EH (cell line): ENCODE data around the gene GKN1.

Experiments used
- DNase-seq: peaks from one replicate; pipeline ENCODE4 v3.0.0-alpha.2; 2015; ENCODE audit warnings: low read depth

The GKN1 gene

DNA sequence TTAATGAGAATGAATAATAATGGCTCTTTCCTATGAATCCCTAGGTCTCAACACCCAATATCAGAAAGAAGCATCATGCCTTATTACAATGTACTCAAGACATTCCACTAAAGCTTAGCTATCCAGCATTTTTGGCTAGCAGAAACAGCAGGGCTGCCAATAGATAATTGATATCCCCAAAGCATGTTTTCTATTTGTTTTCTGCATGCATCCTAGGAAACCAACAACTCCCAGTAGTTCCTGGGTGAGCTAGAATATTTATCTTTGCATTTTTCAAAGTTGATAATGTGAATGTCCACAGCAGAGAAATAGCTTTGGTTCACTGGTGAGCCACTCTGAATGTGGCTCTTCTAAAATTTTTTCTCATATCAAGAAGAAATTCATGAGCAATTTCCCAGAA lies 32.7 kb downstream of the GKN1 start:
- peak; percentile 22 for DNase-seq

DNA sequence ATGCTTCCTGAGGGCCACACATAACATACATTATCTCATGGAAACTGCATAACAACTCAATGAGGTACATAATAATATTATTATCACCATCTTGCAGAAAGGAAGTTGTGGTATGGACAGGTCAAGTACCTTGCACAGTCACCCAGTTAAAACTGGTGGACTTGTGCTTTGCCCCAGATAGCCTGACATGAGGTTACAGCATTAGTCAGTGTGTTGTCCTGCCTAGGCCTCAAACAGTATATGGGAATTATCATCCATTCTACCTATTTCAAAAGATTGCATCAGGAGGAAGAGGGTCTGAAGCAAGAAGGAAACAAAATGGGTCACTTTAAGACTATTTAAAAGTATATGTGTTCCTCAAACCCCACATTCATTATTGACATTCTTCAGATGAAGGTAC lies 33.2 kb downstream of the GKN1 start:
- peak; percentile 22 for DNase-seq

DNA sequence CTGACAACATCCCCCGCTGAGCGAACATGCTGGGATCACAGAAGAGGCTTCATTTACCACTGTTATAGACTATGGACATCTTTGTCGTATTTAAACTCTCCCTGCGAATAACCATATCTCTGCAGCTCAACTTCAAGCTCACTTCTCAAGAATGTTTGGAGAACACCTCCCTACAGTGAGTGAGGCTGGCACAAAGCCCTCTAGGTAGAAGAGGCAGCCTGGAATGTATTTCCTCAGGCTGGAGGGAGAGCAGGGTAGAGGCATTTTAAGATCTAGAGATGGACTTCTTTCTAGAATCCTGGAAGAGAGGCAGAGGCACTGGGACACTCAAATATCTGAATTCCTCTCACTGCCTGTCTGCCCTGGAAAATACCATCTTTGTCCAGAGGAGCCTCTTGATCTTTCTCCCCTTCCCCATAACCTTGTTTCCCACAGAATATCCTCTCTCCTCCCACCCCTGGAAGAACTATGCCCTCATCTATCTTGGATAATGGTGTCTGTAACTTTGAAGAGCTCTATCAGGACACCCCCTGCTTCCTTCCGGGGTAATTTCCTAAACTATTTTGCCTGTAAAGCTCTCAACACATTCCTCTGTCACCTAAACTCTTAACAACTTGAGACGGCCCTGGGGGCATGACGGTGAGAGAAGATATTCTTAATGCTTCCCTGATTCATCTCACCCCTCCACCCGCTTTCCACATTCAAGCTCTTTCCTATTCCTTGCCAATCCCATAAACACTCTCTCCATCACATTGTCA lies 36.2 kb downstream of the GKN1 start:
- peak; percentile 79 for DNase-seq

DNA sequence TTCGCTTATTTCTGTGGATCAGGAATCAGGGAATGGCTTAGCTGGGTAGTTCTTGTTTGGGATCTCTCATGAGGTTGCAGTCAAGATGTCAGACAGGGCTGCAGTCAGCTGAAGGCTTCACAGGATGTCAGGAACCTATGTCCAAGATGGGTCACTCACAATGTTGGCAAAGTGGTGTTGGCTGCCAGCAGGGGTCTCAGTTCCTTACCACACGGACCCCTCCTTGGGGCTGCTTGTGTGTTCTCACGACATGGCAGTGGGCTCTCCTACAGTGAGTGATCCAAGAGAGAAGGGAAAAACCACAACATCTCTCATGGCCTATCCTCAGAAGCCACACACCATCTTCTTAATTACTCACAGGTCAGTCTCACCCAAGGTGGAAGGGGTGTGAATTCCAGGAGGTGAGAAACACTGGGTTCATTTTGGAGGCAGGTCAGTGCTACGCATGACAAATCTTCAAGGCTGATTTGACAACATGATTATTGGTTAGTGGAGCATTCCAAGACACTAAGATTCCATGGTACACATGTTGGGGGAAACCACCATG lies 37.2 kb downstream of the GKN1 start:
- DNase-seq = no peak

DNA sequence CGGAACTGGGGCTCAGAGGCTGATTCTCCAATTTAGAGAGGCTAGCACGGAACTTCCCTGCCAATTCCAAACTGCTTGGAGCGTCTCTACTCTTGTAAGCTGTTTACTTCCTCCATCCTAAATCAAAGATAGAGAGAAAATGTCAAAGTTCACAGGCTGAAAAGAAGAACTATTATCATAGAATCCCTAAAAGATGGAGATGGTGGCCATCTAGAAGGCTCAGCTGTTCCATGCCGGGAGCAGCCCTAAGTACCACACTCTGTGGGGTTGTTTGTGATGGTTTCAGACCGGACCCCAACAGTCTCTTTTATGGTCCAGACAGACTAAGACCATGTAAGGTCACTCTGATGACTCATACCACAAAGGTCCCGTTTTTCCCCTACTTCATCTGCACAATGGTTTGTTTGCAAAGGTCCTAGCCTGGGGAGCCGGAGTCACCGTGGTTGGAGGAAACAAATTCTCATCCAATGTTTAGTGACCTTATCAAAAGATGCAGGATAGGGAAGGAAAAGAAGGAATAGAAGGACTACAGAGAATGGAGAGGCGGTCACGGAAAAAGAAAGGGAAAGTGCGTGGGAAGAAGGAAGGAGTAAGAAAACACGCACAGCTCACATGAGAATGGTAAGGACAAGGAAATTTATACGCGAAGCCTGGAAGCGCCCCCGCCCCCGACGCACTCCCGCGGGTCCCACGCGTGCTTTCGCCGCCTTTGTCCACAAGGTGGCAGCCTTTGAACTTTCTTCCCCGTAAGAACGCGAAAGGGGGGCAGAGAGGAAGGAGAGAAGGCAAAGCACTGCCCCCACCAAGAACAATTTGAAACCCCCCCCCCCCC lies 38.1 kb downstream of the GKN1 start:
- DNase-seq = peak; percentile 55

DNA sequence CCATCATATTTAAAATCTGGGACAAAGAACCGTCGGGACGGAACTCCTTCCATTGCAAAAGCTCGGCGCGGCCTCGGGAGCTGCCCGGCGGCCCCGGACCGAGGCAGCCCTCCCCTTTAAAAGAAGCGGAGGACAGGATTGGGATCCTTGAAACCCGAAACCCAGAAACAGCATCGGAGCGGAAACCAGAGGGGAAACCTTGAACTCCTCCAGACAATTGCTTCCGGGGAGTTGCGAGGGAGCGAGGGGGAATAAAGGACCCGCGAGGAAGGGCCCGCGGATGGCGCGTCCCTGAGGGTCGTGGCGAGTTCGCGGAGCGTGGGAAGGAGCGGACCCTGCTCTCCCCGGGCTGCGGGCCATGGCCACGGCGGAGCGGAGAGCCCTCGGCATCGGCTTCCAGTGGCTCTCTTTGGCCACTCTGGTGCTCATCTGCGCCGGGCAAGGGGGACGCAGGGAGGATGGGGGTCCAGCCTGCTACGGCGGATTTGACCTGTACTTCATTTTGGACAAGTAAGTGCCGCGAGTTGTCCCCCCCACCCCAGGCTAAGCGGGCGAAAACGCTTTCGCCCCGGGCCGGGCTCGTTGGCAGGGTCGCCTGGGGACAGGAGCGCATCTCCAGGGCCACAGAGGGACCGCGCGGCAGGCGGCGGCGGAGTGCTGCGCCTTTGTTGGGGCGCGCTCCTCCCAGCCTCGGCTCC lies 38.9 kb downstream of the GKN1 start, which contains the start of gene ANTXR1:
ANTXR1 (plus strand) TSS at position 38 of the 698 bp plus-strand sequence; CDS start at position 359, 321 bp downstream.
- DNase-seq = peak; percentile 84

DNA sequence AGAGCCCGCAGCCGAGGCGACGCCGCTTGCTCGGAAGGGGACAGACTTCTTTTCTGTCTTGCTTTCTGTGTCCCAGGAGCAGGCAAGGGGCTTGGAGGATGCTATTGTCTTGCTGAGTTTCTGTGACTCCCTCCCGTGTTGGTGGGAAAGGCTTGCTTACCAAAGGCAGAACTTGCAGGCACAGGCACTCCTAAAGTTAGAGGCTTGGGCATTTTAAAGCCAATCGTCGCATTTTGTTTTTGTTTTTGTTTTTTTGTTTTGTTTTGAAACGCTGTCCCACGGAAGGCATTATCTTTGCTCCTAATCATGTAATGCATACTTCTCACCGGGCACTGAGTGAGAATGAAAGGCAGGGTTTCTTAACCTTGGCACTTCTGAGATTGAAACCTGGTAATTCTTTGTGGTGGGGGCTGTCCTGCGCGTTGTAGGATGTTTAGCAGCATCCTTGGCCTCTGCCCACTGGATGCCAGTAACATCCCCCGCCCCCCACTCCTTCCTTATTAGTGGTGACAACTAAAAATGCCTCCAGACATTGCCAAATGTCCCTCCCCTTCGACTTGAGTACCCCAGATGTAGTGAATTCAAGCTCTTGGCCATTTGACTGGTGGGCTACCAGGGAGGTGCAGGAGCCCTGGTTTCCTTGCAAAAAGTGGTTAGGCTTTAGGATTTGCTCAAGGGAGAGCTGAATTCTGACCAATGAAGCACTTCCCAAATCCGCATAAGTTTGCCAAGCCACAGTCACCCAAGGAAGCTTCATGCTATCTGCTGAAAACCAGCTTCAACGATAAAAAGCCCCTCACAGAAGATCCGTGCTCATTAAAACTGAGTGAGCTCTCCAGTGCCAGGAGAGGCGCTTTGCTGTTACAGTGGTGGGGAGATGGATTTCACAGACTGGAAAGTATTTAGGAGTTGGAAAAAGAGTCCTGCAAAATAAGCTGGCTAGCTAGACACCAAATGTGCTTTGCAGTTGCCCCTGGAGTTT lies 39.7 kb downstream of the GKN1 start:
- peak; percentile 64 for DNase-seq

DNA sequence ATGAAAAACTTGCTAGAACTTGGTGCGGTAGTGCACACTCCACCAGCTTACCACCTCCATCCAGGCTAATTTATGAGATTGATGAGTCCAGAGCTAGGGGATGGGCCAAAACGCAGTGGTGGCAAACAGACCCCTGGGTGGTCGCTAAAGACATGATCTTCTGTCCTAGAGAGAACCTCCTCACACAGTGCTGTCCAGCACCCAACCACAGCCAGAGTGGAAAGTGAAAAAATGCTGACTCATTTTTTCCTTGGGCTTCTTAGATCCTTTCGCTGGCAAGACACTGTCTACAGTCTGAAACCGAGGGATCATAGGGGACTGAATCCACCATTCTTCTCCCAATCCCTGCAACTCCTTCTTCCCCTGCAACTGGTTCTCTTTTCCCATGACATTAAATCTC lies 42.6 kb downstream of the GKN1 start:
- peak; percentile 65 for DNase-seq

DNA sequence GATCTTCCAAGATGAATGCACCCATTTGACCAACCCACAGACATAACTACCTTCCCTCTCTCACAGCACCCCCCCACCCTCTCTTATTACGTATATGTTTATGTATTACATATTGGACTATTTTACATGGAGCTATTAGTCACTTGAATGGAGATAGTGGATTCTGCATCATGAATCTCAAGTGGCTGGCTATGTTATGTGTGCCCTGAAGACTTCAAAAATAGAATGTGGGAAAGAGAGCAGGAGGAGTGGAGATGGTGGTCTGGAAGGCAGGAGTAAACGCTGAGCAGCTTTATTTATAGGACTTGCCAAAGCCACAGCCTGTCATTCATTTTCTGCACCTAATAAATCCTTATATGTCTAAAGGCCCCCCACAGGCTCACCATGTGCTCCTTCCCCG lies 43.4 kb downstream of the GKN1 start:
- no peak for DNase-seq

DNA sequence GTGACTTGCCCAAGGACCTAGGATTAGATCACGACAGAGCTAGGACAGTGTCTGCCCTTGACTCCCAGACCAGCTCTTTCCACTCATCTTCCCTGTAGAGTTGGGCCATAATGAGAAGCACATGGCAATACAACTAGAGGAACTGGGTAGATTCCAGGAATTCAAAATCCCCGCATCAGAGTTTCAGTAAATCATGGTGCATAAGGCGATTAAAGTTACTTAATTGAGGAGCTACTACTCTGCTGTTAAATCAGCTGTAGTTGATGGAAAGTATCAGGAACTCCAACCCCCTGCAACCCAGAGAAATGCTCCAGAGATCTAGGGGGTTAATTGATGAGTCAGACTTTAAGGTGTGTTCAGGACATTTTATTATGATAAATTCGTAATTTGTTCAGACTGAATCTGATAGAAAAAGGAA lies 44.3 kb downstream of the GKN1 start:
- peak; percentile 38 for DNase-seq

DNA sequence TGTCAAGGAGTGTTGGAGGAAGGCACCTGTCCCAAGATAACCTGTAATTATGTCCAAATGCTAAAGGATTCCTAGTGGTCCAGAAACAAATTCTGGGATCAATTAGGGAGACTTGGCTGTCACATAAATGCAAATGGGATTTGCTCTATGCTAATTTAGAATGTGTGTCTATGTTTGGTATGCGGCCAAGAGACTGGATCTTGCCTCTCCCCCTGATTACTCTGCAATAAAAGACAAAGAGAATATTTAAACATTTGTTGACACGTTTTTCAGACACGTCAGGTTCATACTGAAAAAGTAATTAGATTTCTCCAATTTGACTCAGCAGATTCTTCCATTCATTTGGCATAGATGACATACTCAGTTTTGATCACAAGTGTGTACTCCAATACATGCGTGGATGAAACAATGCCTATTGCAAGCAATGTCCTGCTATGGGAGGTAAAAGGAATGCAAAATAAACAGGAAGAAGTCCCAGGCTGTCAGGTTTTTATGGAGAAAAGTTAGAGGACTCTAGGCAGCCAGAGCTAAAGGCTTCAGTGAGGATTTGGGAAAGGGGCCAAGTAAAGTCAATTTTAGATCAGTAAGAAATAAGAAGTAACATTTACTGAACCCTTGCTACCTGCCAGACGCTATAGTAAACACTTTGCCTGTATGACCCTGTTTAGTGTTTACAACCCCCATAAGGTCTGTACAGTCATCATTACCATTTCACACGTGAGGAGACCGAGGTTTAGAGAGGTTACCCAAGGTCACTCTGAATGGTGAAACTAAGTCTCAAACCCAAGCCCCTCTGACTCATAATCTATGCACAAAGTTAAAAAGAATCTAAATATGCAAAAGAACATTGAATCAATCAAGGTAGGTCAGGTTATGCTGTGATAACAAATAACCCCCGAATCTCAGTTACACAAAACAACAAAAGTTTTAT lies 46.3 kb downstream of the GKN1 start:
- no peak for DNase-seq

DNA sequence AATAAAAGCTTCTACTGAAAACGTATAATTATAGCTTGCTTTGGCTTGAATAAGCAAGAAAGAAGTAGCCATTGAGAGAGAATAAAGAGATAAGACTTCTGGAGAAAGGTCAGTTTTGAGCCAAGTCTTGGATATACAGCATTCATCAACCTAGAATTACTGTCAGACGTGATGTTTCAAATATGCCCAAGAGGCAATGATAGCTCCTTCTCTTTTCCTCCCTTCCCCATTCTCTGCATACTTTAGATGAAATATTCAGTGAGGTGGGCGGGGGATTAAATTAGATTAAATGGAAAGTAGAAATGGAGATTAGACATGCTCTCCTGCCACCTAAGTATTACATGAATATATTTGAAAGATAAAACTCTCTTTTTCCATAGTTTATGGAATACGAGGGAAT lies 47.3 kb downstream of the GKN1 start:
- DNase-seq = no peak

DNA sequence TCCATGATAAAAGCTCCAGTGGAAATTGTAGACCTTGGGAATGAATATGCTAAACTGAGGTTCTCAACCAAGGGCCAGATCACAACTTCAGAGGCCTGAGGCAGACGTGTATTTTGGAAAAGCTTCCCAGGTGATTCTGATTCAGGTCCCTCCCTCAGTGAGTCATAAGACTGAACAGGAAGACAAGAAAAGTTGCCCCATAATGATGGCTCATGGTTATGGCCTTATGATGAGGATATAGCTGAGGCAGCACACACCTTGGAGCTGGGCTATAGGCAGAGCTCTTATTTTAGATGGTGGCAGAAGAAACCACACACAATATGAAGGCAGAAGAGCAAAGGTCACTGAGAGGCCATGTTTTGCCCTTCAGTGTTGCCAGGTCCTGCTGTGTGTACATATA lies 48.1 kb downstream of the GKN1 start:
- no peak for DNase-seq

DNA sequence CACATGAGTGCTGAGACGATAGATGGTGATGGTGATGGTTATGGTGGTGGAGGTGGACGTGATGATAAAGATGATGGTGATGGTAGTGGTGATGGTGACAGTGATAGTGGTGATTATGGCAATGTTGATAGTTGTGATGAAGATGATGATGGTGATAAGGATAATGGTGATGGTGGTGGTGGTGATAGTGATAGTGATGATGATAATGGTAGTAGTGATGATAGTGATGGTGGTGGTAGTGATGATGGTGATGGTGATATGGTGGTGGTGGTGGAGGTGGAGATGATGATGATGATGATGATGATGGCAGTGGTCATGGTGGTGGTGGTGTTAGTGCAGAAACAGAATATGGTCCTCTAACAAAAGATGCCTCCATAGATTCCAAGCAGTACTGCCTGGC lies 48.8 kb downstream of the GKN1 start:
- DNase-seq = no peak

DNA sequence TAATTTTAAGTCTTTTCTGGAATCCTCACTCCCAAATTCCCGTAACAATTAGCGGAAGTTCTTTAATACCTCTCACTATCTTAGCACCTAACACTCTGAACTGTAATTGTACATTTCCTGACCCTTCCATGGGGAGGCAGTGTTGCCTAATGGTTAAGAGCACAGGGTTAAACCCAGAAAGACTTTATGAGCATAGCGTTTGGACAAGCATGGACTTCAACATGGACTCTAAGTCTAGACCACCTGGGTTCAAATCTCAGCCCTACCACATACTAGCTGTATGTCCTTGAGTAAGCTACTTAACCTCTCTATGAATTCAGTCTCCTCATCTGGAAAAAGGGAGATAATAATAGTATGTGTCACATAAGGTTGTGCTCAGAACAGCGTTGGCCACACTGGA lies 51.6 kb downstream of the GKN1 start:
- peak; percentile 52 for DNase-seq

DNA sequence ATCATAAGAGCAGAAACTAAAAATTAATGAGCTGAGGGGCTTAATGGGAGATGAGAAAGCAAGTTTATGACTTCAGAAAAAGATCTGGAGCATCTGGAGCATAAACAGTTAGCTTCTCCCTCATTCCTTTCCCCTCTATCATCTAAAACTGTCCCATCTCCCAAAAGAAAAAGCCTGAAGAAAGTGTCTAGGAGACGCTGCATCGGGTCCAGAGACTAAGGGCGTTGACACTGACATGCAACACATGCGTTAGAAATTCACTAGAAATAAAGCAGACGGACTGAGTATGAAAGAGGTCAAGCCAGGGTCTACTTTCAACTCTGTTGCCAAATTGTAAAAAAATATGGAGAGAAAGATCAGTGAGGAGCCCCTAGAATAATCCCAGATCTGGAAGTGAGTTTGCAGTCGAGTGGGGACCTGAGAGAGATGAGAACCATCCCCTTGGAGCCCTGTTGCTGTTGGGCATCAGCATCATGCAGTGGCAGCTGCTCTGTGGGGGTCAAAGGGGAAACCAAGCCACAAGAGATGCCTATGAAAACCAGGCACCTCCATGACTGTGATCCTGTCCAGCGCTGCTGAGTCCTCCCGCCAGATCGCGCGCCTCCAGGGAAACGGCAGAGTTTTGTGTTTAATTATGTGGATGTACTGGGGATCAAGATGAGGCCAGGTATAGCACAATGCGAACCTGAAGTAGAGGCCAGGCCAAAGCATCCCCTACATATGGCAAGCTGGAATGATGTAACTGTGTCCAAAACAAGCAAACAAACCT lies 52.4 kb downstream of the GKN1 start:
- peak; percentile 42 for DNase-seq
